HEK293T (cell line): ENCODE measurements around the gene ZNF750.

ENCODE experiments used
- FOXK2 ChIP-seq: fragments of 450-650 bp; IDR thresholded peaks from 2 replicates; pipeline ENCODE4 v1.6.1; 2016; ENCODE audit warnings: mild to moderate bottlenecking
- FOXM1 ChIP-seq: fragments of 450-650 bp; IDR thresholded peaks from 2 replicates; pipeline ENCODE4 v1.6.1; 2017; ENCODE audit warnings: mild to moderate bottlenecking, borderline replicate concordance
- SUZ12 ChIP-seq: fragments of 450-650 bp; IDR thresholded peaks from 2 replicates; pipeline ENCODE4 v1.6.1; 2016; ENCODE audit warnings: mild to moderate bottlenecking
- TARDBP ChIP-seq: fragments of 450-650 bp; IDR thresholded peaks from 2 replicates; pipeline ENCODE4 v1.6.1; 2016
- ZNF384 ChIP-seq: fragments of 450-650 bp; IDR thresholded peaks from 2 replicates; pipeline ENCODE4 v1.6.1; 2016

DNA sequence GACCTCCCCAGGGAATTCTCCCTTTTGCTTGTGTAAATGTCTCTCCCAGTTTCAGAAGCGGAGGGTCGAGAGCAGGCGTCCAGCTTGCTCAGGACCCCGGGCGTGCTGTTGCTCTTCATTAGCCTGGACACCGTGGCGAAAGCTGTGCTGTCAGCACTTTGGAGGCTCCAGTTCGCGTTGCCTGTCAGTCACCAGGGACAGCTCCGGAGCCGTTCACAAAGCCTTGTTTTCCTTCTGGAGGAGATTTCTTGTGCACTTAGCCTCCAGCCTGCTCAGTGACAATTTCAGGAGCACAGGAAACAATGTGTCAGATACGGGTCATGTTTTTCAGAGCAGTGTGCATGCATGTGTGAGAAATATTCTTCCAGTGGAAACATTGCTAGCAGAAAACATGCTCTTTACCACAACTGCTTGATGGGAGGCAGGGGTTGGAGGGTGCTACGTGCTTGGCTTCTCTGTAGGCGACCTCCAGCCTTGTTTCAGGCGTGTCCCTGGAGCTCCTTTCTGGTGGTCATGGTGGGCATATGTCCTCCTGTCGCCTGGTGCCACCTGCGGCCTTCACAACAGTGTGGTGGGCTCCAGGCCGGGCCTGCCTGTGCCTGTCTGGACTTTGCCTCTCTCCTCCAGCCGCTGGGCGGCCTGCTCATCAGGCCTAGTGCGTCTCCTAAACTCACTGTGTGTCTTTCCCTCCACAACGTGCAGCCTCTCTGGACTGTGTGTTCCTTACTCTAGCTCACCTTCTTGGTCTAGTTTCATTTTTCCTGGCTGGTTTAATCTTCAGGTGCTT lies 29.0 kb downstream of the ZNF750 start:
- TF ChIP-seq ZNF384, result no peak
- no peak for TF ChIP-seq FOXM1
- TF ChIP-seq FOXK2, result no peak
- no peak for TF ChIP-seq SUZ12
- TF ChIP-seq TARDBP, result no peak
